NK-92 (cell line): Measurements from ENCODE around the gene ADARB2.
"Not testable (repeated sequence)": the region's sequence is repeated elsewhere in the genome, so short reads cannot be mapped to it uniquely, and the experiment has no call there.

Experiments used
- DNase-seq: peaks from one replicate; lab custom pipeline; 2025; ENCODE audit not compliant: unreplicated experiment; lab: John Stamatoyannopoulos, UW

The ADARB2 gene

DNA sequence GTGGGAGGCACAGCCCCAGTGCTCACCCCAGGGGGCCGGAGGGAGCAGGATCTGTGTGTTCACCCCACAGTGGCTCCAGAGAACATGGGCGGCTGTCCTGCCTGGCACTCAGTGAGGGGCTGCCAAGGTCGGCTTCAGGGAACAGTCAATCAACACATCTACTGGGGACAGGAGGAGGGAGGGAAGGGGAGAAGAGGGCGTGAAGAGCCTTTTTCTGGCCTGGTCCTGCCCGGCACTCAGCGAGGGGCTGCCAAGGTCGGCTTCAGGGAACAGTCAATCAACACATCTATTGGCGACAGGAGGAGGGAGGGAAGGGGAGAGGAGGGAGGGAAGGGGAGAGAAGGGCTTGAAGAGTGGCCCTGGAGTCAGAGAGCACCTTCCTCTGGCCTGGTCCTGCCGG, 184.9 kb downstream of the ADARB2 start:
- DNase-seq, result no peak

DNA sequence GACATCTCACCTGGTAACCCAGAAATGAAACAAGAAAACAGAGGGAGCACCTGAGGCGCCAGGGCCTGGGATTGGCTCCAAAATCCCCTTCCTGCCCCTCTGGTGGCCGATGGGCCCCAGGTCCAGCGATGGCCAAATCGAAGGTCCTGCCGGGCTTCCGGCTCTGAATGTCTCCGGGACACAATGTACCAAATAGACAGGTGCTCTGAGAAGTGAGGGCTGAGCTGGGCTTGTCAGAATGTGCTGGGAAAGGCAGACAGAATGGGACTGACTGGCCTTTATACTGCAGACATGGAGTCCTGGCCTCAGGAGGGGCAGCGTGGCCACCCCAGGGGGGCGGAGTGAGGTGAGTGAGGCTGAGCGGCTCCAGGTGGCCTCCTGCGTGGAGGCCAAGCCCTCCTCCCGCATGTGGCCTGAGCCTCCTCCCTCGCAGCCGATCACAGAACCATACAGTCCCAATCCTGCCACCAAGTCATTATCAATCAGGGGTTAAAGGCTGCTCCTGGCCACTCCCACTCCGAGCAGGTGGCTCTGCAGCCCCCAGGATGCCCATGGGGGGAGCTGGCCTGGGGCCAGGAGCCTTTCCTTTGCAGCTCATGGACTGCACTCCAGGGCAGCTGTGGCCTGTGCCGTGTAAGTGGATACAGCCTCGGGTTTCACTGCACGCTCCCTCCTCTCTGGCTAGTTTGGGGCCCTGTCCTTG, 185.5 kb downstream of the ADARB2 start:
- no peak for DNase-seq

GRCh38 chr10:1550616-1551015, 186.7 kb downstream of the ADARB2 start:
- DNase-seq, result no peak

- DNase-seq, result no peak
Observed at GRCh38 chr10:1550291-1550595, 187.1 kb downstream of the ADARB2 start.

GRCh38 chr10:1549591-1550290, 187.6 kb downstream of the ADARB2 start:
- no peak for DNase-seq

GRCh38 chr10:1548596-1548995, 188.7 kb downstream of the ADARB2 start:
- no peak for DNase-seq

GRCh38 chr10:1548146-1548545, 189.2 kb downstream of the ADARB2 start:
- no peak for DNase-seq

DNA sequence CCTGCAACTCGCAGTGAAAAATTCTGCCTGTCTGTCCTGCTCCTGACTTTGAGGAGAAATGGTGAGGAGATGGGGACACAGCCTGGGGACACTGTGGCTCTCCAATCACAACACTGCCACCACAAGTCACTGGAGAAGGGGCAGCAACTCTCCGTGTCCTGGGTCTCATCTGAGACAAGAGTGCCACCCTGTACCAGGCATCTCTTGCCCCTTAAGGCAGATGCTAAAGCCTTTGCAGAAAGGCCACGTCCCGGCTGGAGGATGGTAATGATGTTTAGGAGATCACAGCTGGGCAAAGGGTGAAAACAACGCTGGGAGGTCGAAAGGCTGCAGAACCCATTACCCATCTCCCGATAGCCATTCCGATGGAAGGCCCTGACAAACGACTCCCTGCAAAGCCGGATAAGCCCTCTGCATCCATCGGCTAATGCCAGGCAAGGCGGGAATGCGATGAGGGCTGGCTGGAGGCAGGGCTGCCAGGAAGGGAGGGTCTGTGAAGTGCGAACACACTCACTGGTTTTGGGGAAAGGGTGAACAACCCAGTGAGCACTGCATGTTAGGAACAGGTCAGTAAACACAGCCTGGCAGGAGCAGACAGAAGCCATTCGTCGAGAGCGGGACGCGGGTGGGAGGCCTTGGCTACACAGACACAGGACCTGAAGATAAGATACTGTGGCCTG, 190.8 kb downstream of the ADARB2 start:
- DNase-seq, result no peak

- DNase-seq, result no peak
Observed at GRCh38 chr10:1545524-1545923, 191.8 kb downstream of the ADARB2 start.

DNA sequence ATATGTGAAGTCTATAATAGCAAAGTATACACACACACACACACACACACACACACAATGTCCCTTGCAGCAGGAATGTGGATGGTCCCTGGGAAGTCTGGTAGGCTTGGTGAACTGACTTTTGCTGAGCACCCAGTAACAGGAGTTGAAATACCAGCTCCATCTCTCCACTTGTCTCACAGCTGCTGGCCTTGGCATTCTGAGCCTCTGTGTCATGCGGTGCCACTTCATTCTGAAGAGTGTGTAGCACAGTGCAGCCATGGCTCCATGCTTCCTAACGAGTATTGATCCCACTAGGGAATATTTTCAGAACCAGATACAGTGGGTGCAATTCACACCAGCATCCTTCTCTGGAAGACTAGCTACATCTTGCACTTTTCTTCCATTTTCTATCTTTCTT, 192.4 kb downstream of the ADARB2 start:
- DNase-seq, result no peak

DNA sequence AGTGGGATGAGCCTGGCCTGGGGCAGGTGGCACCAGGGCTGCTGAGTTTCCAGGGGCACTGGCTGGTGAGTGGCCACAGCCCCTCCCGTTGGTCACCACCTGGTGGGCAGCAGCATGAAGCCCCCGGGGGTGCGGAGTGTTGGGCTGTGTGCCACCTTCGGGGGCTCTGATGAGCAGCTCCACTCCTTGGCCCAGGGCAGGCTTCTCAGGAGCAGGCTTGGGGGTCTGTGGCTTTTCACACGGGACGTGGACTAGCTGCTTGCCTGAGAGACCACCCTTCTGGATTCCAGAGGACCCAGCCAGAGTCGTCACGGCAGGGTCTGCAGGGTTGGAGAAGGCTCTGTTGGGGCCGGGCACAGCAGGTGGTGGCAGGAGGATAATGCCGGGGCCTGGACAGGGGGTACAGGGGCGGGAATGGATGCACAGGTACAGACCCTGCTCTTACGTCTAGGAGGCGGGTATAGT, 193.1 kb downstream of the ADARB2 start:
- no peak for DNase-seq

GRCh38 chr10:1543596-1543995, 193.7 kb downstream of the ADARB2 start:
- DNase-seq, result no peak

- no peak for DNase-seq
Observed at GRCh38 chr10:1542941-1543340, 194.4 kb downstream of the ADARB2 start.

GRCh38 chr10:1540144-1540543, 197.2 kb downstream of the ADARB2 start:
- no peak for DNase-seq

DNA sequence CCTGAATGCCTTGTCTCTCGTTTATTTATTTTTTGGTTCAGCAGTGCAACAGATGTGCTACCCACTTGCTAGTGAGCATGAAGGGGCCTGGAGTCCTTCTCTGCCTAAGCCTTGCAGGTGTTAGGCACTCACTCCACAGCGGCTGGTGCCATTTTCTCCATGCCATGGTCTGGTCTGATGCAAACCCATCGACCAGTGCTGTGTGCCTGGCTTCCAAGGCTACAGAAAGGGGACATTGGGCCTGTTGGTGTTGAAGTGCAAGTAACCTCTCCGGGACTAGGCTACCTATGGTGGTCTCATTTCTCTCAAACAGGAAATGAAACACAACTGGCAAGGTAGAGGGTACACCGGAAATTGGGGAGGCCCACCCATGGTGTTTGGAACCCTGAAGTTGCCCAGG, 198.1 kb downstream of the ADARB2 start:
- no peak for DNase-seq

GRCh38 chr10:1538531-1539061, 198.7 kb downstream of the ADARB2 start:
- DNase-seq, result no peak

DNA sequence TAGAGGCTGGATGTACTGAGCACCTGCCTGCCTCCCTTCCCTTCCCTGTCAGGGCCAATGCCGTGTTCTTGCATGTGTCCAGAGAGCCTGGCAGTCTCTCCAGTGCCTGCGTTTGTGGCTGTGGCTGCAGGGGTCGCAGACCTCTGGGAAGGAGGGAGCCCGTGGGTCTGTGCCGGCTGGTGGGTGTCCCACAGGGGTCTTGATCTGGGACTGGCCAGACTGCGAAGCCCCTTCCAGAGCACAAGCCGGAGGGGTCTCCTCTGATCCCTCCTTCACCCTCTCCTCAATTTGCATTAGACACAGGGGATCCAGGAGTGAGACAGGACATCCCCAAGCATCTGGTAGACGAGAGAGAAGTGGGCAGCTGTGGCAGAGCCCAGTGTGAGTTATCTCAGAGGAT, 199.2 kb downstream of the ADARB2 start:
- no peak for DNase-seq

DNA sequence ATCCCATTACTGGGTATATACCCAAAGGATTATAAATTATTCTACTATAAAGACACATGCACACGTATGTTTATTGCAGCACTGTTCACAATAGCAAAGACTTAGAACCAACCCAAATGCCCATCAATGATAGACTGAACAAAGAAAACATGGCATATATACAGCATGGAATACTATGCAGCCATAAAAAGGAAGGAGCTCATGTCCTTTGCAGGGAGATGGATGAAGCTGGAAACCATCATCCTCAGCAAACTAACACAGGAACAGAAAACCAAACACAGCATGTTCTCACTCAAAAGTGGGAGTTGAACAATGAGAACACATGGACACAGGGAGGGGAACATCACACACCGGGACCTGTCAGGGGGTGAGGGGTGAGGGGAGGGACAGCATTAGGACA, 199.9 kb downstream of the ADARB2 start:
- not testable (repeated sequence) for DNase-seq

DNA sequence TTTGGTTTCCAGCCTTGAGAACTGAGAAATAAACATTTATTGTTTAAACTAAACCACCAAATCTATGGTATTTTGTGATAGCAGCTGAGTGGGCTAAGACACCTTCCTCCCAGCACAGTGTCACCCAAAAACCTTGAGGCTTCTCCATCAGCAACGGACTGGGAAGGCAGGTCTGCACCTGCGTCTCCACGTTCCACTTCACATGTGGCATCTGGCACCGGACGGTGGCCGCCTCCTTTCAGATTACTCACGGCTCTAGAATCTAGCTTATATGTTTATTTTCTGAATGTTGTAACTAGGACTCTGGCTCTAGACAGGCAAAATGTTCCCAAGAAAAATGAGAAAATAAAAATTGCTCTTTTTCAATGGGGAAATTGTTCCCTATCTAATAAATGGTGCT, 201.0 kb downstream of the ADARB2 start:
- DNase-seq, result no peak

- no peak for DNase-seq
Observed at GRCh38 chr10:1535301-1535965, 201.9 kb downstream of the ADARB2 start.

GRCh38 chr10:1534820-1535219, 202.5 kb downstream of the ADARB2 start:
- no peak for DNase-seq

DNA sequence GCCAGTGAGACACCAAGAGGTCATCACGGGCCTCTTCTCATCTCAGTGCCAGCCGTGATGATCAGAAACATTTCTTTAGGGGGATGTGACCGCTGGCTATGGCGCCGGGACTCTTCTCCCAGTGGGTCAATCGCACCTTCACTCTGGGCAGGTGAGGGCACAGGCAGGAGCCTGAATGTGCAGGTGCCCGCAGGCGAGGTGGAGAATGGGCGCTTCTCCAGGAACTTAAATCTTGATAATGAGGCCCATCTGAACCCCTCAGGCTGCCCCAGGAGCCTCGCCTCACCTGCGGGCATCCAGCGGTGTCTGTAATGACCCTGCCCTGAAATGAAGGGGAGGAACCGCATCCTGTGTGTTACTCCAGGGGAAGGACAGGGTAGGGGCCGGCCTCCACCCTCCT, 204.7 kb downstream of the ADARB2 start:
- no peak for DNase-seq
